HEK293T (cell line): Measurements from ENCODE around the gene ASXL1.

Experiments used
- CTCF ChIA-PET: fragments of 350-600 bp; formaldehyde crosslinking; extraction: SDS; loops from one replicate; lab custom pipeline; 2021; ENCODE audit warnings: antibody characterized with exemption, inconsistent platforms; lab: Yijun Ruan, JAX
- POLR2A ChIA-PET: fragments of 350-600 bp; formaldehyde crosslinking; extraction: SDS; loops from one replicate; lab custom pipeline; 2020; ENCODE audit warnings: antibody characterized with exemption, inconsistent platforms; lab: Yijun Ruan, JAX
- DNase-seq: peaks from one replicate; pipeline ENCODE4 v3.0.0; 2012; ENCODE audit warnings: mixed read lengths; ENCODE audit errors: extremely low spot score
- ARNT ChIP-seq: fragments of 450-650 bp; IDR thresholded peaks from 2 replicates; pipeline ENCODE4 v1.6.1; 2017; ENCODE audit warnings: mild to moderate bottlenecking
- BHLHE40 ChIP-seq: fragments of 450-650 bp; IDR thresholded peaks from 2 replicates; pipeline ENCODE4 v1.6.1; 2016; ENCODE audit warnings: mild to moderate bottlenecking, moderate library complexity, borderline replicate concordance
- CTBP1 ChIP-seq: fragments of 450-650 bp; IDR thresholded peaks from 2 replicates; pipeline ENCODE4 v1.6.1; 2016; ENCODE audit warnings: borderline replicate concordance
- ELF4 ChIP-seq: fragments of 450-650 bp; IDR thresholded peaks from 2 replicates; pipeline ENCODE4 v1.6.1; 2017; ENCODE audit warnings: antibody characterized with exemption
- FOXA1 ChIP-seq: fragments of 450-650 bp; IDR thresholded peaks from 2 replicates; pipeline ENCODE4 v1.6.1; 2016; ENCODE audit warnings: mild to moderate bottlenecking
- FOXK2 ChIP-seq: fragments of 450-650 bp; IDR thresholded peaks from 2 replicates; pipeline ENCODE4 v1.6.1; 2016; ENCODE audit warnings: mild to moderate bottlenecking
- FOXM1 ChIP-seq: fragments of 450-650 bp; IDR thresholded peaks from 2 replicates; pipeline ENCODE4 v1.6.1; 2017; ENCODE audit warnings: mild to moderate bottlenecking, borderline replicate concordance
- HDGF ChIP-seq: fragments of 450-650 bp; IDR thresholded peaks from 2 replicates; pipeline ENCODE4 v1.6.1; 2017; ENCODE audit warnings: antibody characterized with exemption, borderline replicate concordance
- L3MBTL2 ChIP-seq: fragments of 450-650 bp; conservative IDR thresholded peaks from 2 replicates; pipeline ENCODE4 v1.6.1; 2016; ENCODE audit warnings: mild to moderate bottlenecking
- LEF1 ChIP-seq: fragments of 450-650 bp; IDR thresholded peaks from 2 replicates; pipeline ENCODE4 v1.6.1; 2017; ENCODE audit warnings: mild to moderate bottlenecking, borderline replicate concordance
- NFRKB ChIP-seq: fragments of 450-650 bp; IDR thresholded peaks from 2 replicates; pipeline ENCODE4 v1.6.1; 2016; ENCODE audit warnings: mild to moderate bottlenecking, moderate library complexity
- PKNOX1 ChIP-seq: fragments of 450-650 bp; IDR thresholded peaks from 2 replicates; pipeline ENCODE4 v1.6.1; 2016
- SP1 ChIP-seq: fragments of 450-650 bp; IDR thresholded peaks from 2 replicates; pipeline ENCODE4 v1.6.1; 2017
- SUZ12 ChIP-seq: fragments of 450-650 bp; IDR thresholded peaks from 2 replicates; pipeline ENCODE4 v1.6.1; 2016; ENCODE audit warnings: mild to moderate bottlenecking
- TARDBP ChIP-seq: fragments of 450-650 bp; IDR thresholded peaks from 2 replicates; pipeline ENCODE4 v1.6.1; 2016
- ZNF384 ChIP-seq: fragments of 450-650 bp; IDR thresholded peaks from 2 replicates; pipeline ENCODE4 v1.6.1; 2016

Gene ASXL1

GRCh38 chr20:32433311-32434021 is 75.3 kb downstream of the ASXL1 start:
- ChIA-PET POLR2A (no interaction called here), CTCF (no interaction called here)
- DNase-seq = no peak
- no peak for TF ChIP-seq TARDBP
- TF ChIP-seq L3MBTL2 = no peak
- TF ChIP-seq FOXK2 = no peak
- TF ChIP-seq SP1 = no peak
- TF ChIP-seq SUZ12 = no peak
- TF ChIP-seq ARNT = no peak
- TF ChIP-seq LEF1 = no peak
- no peak for TF ChIP-seq HDGF
- no peak for TF ChIP-seq PKNOX1
- no peak for TF ChIP-seq ELF4
- TF ChIP-seq FOXM1 = no peak
- TF ChIP-seq FOXA1 = no peak
- no peak for TF ChIP-seq BHLHE40
- no peak for TF ChIP-seq NFRKB
- TF ChIP-seq ZNF384 = no peak
- no peak for TF ChIP-seq CTBP1

GRCh38 chr20:32434434-32434833 is 76.3 kb downstream of the ASXL1 start:
- ChIA-PET CTCF (no interaction called here), POLR2A (no interaction called here)
- DNase-seq = no peak
- TF ChIP-seq LEF1 (no peak), HDGF (no peak), PKNOX1 (no peak), L3MBTL2 (no peak), TARDBP (no peak), BHLHE40 (no peak), CTBP1 (no peak), FOXK2 (no peak), FOXM1 (no peak)

- DNase-seq = no peak
- CTCF ChIA-PET = no interaction called here
- TF ChIP-seq ZNF384 (no peak), ELF4 (no peak), FOXK2 (no peak), FOXA1 (no peak), NFRKB (no peak), FOXM1 (no peak), TARDBP (no peak), HDGF (no peak), SP1 (no peak), LEF1 (no peak), BHLHE40 (no peak), CTBP1 (no peak), ARNT (no peak), PKNOX1 (no peak)
These were observed 77.4 kb downstream of the ASXL1 start for GRCh38 chr20:32435449-32436107.

GRCh38 chr20:32436142-32436861 is 78.2 kb downstream of the ASXL1 start:
- no peak for DNase-seq
- ChIA-PET POLR2A (no interaction called here), CTCF (no interaction called here)
- TF ChIP-seq BHLHE40 (no peak), PKNOX1 (no peak), ARNT (no peak), HDGF (no peak), FOXA1 (no peak), ELF4 (no peak), LEF1 (no peak), L3MBTL2 (no peak), NFRKB (no peak), TARDBP (no peak), SUZ12 (no peak)

More at GRCh38 chr20:32435449-32436107, 77.4 kb downstream of the ASXL1 start:
- POLR2A ChIA-PET = no interaction called here

- CTCF ChIA-PET = no interaction called here
- TF ChIP-seq L3MBTL2 (no peak), ZNF384 (no peak), NFRKB (no peak), ELF4 (no peak), HDGF (no peak), SP1 (no peak), FOXK2 (no peak), CTBP1 (no peak), LEF1 (no peak), PKNOX1 (no peak), FOXA1 (no peak), ARNT (no peak)
- POLR2A ChIA-PET = no interaction called here
- no peak for DNase-seq
These were observed 78.8 kb downstream of the ASXL1 start for GRCh38 chr20:32436968-32437367.
